Measurements from ENCODE around the gene CLCN7.

GRCh38 chr16:1508494-1509187, 33.8 kb upstream of the CLCN7 start:
- TF ChIP-seq CTCF (conservative IDR thresholded peaks at IDR 0.05): no peak
- no peak for TF ChIP-seq EZH2 (IDR thresholded peaks at IDR 0.05; ENCODE audit: low read depth)

Data from PC-9 (cell line).